MM.1S (cell line): ENCODE data around the gene NBEA.

Experiments
- DNase-seq: peaks from one replicate; pipeline ENCODE4 v3.0.0-alpha.2; 2015
- H2AFZ ChIP-seq: fragments of 300-600 bp; sonication (generic); 2 replicates; pipeline ENCODE4 v1.6.0; 2016; ENCODE audit warnings: antibody characterized with exemption, low read length
- H3F3A ChIP-seq: fragments of 300-600 bp; sonication (generic); 2 replicates; pipeline ENCODE4 v1.6.1; 2016; ENCODE audit warnings: mild to moderate bottlenecking, antibody characterized with exemption, low read length, moderate library complexity, mixed read lengths; ENCODE audit not compliant: insufficient read depth
- H3K27ac ChIP-seq: fragments of 300-600 bp; sonication (generic); 2 replicates; pipeline ENCODE4 v1.5.1; 2016; ENCODE audit warnings: mild to moderate bottlenecking, low read length
- H3K27me3 ChIP-seq: fragments of 300-600 bp; sonication (generic); replicated peaks from 2 replicates; pipeline ENCODE4 v1.6.0; 2016; ENCODE audit warnings: low read length; ENCODE audit not compliant: insufficient read depth
- H3K36me3 ChIP-seq: fragments of 300-600 bp; sonication (generic); replicated peaks from 2 replicates; pipeline ENCODE4 v1.6.1; 2016; ENCODE audit warnings: mild to moderate bottlenecking, low read length, mixed read lengths; ENCODE audit not compliant: insufficient read depth
- H3K4me1 ChIP-seq: fragments of 300-600 bp; sonication (generic); 2 replicates; pipeline ENCODE4 v1.6.1; 2016; ENCODE audit warnings: low read length, mixed read lengths
- H3K4me2 ChIP-seq: fragments of 300-600 bp; sonication (generic); 2 replicates; pipeline ENCODE4 v1.6.0; 2016; ENCODE audit warnings: low read depth, low read length
- H3K4me3 ChIP-seq: fragments of 300-600 bp; sonication (generic); 2 replicates; pipeline ENCODE4 v1.5.1; 2016; ENCODE audit warnings: low read length, mixed read lengths
- H3K79me2 ChIP-seq: fragments of 300-600 bp; sonication (generic); 2 replicates; pipeline ENCODE4 v1.6.1; 2016; ENCODE audit warnings: mixed run types, low read length, mixed read lengths
- H3K9ac ChIP-seq: fragments of 300-600 bp; sonication (generic); 2 replicates; pipeline ENCODE4 v1.6.1; 2016; ENCODE audit warnings: low read length, mixed read lengths
- H3K9me2 ChIP-seq: fragments of 300-600 bp; sonication (generic); replicated peaks from 2 replicates; pipeline ENCODE4 v1.6.1; 2016; ENCODE audit warnings: mild to moderate bottlenecking, low read length, mixed read lengths; ENCODE audit not compliant: insufficient read depth
- H3K9me3 ChIP-seq: fragments of 300-600 bp; sonication (generic); replicated peaks from 2 replicates; pipeline ENCODE4 v1.6.1; 2016; ENCODE audit warnings: mild to moderate bottlenecking, low read length, mixed read lengths; ENCODE audit not compliant: insufficient read depth
- H4K20me1 ChIP-seq: fragments of 300-600 bp; sonication (generic); 2 replicates; pipeline ENCODE4 v1.6.1; 2016; ENCODE audit warnings: mild to moderate bottlenecking, low read length, moderate library complexity, mixed read lengths; ENCODE audit not compliant: insufficient read depth
- EZH2 ChIP-seq: fragments of 300-600 bp; sonication (generic); optimal IDR thresholded peaks from 2 replicates; pipeline ENCODE3; 2017; ENCODE audit warnings: low read depth, mild to moderate bottlenecking, antibody characterized with exemption, low read length, mixed read lengths
- EZH2phosphoT487 ChIP-seq: fragments of 300-600 bp; sonication (generic); IDR thresholded peaks from 2 replicates; pipeline ENCODE4 v1.6.1; 2018; ENCODE audit warnings: antibody characterized with exemption, low read length
- TF ChIP-seq, protein P1 (sequence below): fragments of 300-600 bp; sonication (generic); IDR thresholded peaks from 2 replicates; pipeline ENCODE4 v1.5.1; 2016; ENCODE audit warnings: antibody characterized with exemption, low read length, mixed read lengths

NBEA gene

DNA sequence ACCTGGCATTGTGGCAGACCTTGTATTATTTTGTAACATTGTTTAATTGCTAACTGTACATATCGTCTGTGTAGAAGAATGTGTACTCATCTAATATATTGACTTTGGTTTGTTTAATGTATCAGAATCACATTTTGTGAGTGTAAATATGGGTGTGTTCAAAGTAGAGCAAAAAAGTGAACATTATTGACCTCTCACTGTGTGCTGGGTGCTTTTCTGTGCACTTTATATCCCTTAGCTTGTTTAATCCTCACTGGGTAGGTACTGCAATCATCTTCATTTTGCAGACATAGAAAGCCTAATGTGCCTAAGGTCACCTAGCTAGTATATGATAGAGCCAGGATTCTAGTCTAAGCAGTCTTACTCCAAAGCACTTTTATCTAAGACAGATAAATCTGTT is 289.4 kb downstream of the NBEA start:
- no peak for DNase-seq
- Histone ChIP-seq H2AFZ (no peak overlapping the region), H3K9me3 (no peaks in the 10 kb centered on the region), H3K79me2 (no peaks in the 10 kb centered on the region), H4K20me1 (no peaks in the 10 kb centered on the region), H3K27ac (no peak overlapping the region), H3F3A (no peaks in the 10 kb centered on the region), H3K9ac (no peak overlapping the region), H3K4me2 (no peak overlapping the region), H3K4me3 (no peak overlapping the region), H3K27me3 (no peaks in the 10 kb centered on the region), H3K9me2 (no peaks in the 10 kb centered on the region), H3K36me3 (no peaks in the 10 kb centered on the region), H3K4me1 (no peaks in the 10 kb centered on the region)
- TF ChIP-seq, protein P1, sequence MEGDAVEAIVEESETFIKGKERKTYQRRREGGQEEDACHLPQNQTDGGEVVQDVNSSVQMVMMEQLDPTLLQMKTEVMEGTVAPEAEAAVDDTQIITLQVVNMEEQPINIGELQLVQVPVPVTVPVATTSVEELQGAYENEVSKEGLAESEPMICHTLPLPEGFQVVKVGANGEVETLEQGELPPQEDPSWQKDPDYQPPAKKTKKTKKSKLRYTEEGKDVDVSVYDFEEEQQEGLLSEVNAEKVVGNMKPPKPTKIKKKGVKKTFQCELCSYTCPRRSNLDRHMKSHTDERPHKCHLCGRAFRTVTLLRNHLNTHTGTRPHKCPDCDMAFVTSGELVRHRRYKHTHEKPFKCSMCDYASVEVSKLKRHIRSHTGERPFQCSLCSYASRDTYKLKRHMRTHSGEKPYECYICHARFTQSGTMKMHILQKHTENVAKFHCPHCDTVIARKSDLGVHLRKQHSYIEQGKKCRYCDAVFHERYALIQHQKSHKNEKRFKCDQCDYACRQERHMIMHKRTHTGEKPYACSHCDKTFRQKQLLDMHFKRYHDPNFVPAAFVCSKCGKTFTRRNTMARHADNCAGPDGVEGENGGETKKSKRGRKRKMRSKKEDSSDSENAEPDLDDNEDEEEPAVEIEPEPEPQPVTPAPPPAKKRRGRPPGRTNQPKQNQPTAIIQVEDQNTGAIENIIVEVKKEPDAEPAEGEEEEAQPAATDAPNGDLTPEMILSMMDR, result no peak
- TF ChIP-seq EZH2 (no peak), EZH2phosphoT487 (no peak)

DNA sequence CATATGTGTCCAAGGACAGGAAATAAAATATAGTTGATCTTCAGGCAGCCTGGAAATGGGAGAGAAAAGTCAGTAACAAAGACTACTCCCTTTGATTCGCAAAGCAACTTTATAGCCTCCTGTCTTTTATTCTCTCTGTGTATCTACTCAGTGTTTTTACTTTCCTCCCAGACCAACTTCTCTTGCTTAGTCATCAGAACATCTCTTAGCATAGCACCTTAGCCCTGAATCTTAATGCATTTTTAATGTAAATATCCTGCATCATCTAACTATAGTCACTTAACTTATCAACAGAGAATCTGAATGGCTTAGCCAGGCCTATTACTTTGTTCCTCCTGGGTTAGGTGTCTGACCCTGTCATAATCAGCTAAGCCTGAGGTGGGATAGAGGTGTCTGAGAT is 296.2 kb downstream of the NBEA start:
- no peaks in the 10 kb centered on the region for H3K4me1 ChIP-seq
- TF ChIP-seq EZH2phosphoT487 (no peak), EZH2 (no peak)
- TF ChIP-seq, protein P1, result no peak

DNA sequence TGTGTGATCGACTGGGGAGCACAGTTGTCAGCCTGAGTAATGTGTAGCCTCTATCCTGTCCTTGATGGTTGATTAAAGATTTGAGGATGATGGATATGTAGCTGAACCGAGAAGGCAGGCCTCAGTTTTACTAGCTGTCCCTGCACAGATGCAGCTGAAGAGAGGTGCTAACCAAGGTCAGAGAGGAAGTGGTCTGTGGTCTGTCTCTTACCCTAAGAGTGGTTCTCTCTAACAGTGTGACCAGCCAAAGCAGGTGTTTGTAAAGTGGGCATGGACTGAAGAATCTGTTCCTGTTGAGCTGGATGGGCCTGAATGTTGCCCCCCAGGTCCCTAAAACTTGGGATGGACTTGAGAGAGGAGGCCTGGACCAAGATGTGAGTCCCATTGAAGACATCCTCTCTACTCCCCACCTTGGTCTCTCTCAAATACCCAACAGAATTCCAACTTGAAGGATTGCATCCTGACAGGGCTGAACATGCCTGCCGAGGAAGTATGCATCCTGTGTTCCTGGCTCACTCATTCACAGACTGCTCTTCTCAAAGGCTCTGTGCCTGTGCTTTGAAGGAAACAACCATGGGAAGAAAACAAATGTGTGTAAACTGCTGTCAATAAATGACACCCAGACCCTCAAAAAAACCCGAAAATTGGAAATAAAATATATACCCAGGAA is 310.6 kb downstream of the NBEA start:
- no peaks in the 10 kb centered on the region for H4K20me1 ChIP-seq
- no peaks in the 10 kb centered on the region for H3K27me3 ChIP-seq
- no peak overlapping the region for H3K4me2 ChIP-seq
- H3K4me3 ChIP-seq, result no peak overlapping the region
- no peaks in the 10 kb centered on the region for H3K9me2 ChIP-seq
- H2AFZ ChIP-seq, result no peak overlapping the region
- no peaks in the 10 kb centered on the region for H3K36me3 ChIP-seq
- H3K27ac ChIP-seq, result no peak overlapping the region
- no peak for TF ChIP-seq EZH2phosphoT487
- no peak for TF ChIP-seq EZH2
- TF ChIP-seq, protein P1, result no peak
- no peaks in the 10 kb centered on the region for H3K9me3 ChIP-seq
- DNase-seq, result peak; percentile 29
- H3K9ac ChIP-seq, result no peak overlapping the region
- H3F3A ChIP-seq, result no peaks in the 10 kb centered on the region
- H3K79me2 ChIP-seq, result no peaks in the 10 kb centered on the region
- no peaks in the 10 kb centered on the region for H3K4me1 ChIP-seq

More for the DNA sequence above, 296.2 kb downstream of the NBEA start:
- DNase-seq, result no peak
- H3K4me3 ChIP-seq, result no peak overlapping the region
- no peaks in the 10 kb centered on the region for H3K36me3 ChIP-seq
- no peaks in the 10 kb centered on the region for H3K27me3 ChIP-seq
- H3K4me2 ChIP-seq, result no peak overlapping the region
- no peaks in the 10 kb centered on the region for H3F3A ChIP-seq
- H3K9ac ChIP-seq, result no peak overlapping the region
- no peaks in the 10 kb centered on the region for H3K9me3 ChIP-seq
- H3K27ac ChIP-seq, result no peak overlapping the region
- no peaks in the 10 kb centered on the region for H4K20me1 ChIP-seq
- H3K9me2 ChIP-seq, result no peaks in the 10 kb centered on the region
- no peaks in the 10 kb centered on the region for H3K79me2 ChIP-seq
- no peak overlapping the region for H2AFZ ChIP-seq
